Vagina (tissue), 2 donors: Measurements from ENCODE around the gene GATD1. TPM values are rescaled to one million over a fixed set of nuclear protein-coding genes. Genes with fewer than 3 reads are reported as not detected.
A peak's percentile ranks its signal among the peaks of the same experiment; 100 is the strongest.

Source experiments
- DNase-seq, 2 donors: peaks; one replicate each; pipeline ENCODE4 v3.0.0-alpha.2; 2017; ENCODE audit errors: extremely low spot score in 2 of 2
- H3K27ac ChIP-seq: fragments of 200-600 bp; sonication (generic); one replicate; pipeline ENCODE4 v1.5.1; 2019
- H3K27me3 ChIP-seq: fragments of 200-600 bp; sonication (generic); one replicate; pipeline ENCODE4 v1.5.1; 2019
- H3K36me3 ChIP-seq, 2 donors: fragments of 200-600 bp; sonication (generic); one replicate each; pipeline ENCODE4 v1.5.1; 2017 to 2019
- H3K4me1 ChIP-seq: fragments of 200-600 bp; sonication (generic); one replicate; pipeline ENCODE4 v1.5.1; 2019
- H3K4me3 ChIP-seq, 2 donors: fragments of 200-600 bp; sonication (generic); 1 replicate in 1 of 2; 2 replicates in 1 of 2; pipeline ENCODE4 v1.5.1; 2016 to 2019
- H3K9me3 ChIP-seq: fragments of 200-600 bp; sonication (generic); one replicate; pipeline ENCODE4 v1.5.1; 2019
- POLR2A ChIP-seq, 2 donors: fragments of 450-650 bp; IDR thresholded peaks; one replicate each; pipeline ENCODE4 v1.6.1; 2017; ENCODE audit warnings: antibody characterized with exemption in 2 of 2, mild to moderate bottlenecking in 2 of 2, moderate library complexity in 2 of 2
- POLR2AphosphoS5 ChIP-seq, 2 donors: sonication (generic); formaldehyde crosslinking; IDR thresholded peaks; one replicate each; pipeline ENCODE4 v1.9.0; 2017; ENCODE audit warnings: antibody characterized with exemption in 2 of 2, mild to moderate bottlenecking in 2 of 2, low read depth in 1 of 2; ENCODE audit not compliant: insufficient read depth in 1 of 2
- intact Hi-C: fragments of 100-400 bp; cut with DNase I; formaldehyde crosslinking; loops from one replicate; pipeline ENCODE4 v1.15.1; 2023
- total RNA-seq: library from RNA; depleted of rRNA; stranded (reverse); fragments of >200 nt; gene quantifications from one replicate; pipeline ENCODE4 v1.2.3, GENCODE V29; 2016
- TF ChIP-seq, protein P1 (sequence below), 3 experiments: fragments of 450-650 bp in 2 of 3; fragments of 200-600 bp in 1 of 3; sonication (generic) in 1 of 3; IDR thresholded peaks; one replicate each; pipeline ENCODE4 v1.5.1; 2017 to 2019; ENCODE audit warnings: antibody characterized with exemption in 3 of 3, mild to moderate bottlenecking in 2 of 3, moderate library complexity in 2 of 3

The GATD1 gene
- total RNA-seq, 1 donor from 2014 or later = 33.4 TPM

DNA sequence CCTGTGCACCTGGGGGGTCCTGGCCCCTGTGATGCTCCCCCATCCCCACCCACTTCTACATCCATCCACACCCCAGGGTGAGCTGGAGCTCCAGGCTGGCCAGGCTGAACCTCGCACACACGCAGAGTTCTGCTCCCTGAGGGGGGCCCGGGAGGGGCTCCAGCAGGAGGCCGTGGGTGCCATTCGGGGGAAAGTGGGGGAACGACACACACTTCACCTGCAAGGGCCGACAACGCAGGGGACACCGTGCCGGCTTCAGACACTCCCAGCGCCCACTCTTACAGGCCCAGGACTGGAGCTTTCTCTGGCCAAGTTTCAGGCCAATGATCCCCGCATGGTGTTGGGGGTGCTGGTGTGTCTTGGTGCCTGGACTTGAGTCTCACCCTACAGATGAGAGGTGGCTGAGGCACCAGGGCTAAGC lies 50.0 kb downstream of the GATD1 start:
- Histone ChIP-seq H3K27ac (peak overlapping the region; percentile 81), H3K27me3 (no peaks in the 10 kb centered on the region), H3K4me1 (peaks cover 39% of the 10 kb centered on the region), H3K4me3 (no peak overlapping the region), H3K9me3 (no peaks in the 10 kb centered on the region), H3K36me3 (no peaks in the 10 kb centered on the region)
- DNase-seq = no peak
- TF ChIP-seq POLR2A (IDR thresholded peaks at IDR 0.05) (no peak), POLR2AphosphoS5 (IDR thresholded peaks at IDR 0.05; ENCODE audit: insufficient read depth in 1 of 2, low read depth in 1 of 2) (no peak)
- TF ChIP-seq, protein P1, sequence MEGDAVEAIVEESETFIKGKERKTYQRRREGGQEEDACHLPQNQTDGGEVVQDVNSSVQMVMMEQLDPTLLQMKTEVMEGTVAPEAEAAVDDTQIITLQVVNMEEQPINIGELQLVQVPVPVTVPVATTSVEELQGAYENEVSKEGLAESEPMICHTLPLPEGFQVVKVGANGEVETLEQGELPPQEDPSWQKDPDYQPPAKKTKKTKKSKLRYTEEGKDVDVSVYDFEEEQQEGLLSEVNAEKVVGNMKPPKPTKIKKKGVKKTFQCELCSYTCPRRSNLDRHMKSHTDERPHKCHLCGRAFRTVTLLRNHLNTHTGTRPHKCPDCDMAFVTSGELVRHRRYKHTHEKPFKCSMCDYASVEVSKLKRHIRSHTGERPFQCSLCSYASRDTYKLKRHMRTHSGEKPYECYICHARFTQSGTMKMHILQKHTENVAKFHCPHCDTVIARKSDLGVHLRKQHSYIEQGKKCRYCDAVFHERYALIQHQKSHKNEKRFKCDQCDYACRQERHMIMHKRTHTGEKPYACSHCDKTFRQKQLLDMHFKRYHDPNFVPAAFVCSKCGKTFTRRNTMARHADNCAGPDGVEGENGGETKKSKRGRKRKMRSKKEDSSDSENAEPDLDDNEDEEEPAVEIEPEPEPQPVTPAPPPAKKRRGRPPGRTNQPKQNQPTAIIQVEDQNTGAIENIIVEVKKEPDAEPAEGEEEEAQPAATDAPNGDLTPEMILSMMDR (IDR thresholded peaks at IDR 0.05) = no peak
- intact Hi-C loops = loop anchor here (5.0 to 10.0 kb wide), 2 partner anchors 65 to 172 kb away; no protein-coding TSS in a partner anchor

DNA sequence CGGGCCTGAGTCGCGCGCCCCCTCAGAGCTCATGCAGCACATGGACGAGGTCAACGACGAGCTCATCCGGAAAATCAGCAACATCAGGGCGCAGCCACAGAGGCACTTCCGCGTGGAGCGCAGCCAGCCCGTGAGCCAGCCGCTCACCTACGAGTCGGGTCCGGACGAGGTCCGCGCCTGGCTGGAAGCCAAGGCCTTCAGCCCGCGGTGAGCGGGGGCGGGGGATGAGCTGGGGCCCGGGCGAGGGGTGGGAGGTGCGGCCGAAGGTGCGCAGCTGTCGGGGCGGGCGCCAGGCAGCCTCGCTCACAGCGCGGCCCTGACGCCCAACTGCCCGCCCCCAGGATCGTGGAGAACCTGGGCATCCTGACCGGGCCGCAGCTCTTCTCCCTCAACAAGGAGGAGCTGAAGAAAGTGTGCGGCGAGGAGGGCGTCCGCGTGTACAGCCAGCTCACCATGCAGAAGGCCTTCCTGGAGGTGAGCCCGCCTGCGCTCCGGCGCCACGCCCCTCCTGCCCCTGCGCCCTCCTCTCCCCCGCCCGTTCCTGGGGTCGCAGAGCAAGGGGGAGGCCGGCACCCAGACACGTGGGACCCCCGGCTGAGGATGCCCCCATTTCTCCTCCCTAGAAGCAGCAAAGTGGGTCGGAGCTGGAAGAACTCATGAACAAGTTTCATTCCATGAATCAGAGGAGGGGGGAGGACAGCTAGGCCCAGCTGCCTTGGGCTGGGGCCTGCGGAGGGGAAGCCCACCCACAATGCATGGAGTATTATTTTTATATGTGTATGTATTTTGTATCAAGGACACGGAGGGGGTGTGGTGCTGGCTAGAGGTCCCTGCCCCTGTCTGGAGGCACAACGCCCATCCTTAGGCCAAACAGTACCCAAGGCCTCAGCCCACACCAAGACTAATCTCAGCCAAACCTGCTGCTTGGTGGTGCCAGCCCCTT lies 50.7 kb downstream of the GATD1 start:
- TF ChIP-seq POLR2A (IDR thresholded peaks at IDR 0.05) = no peak
- peak in 1 of 2 donors; percentile 2 for TF ChIP-seq POLR2AphosphoS5 (IDR thresholded peaks at IDR 0.05; ENCODE audit: insufficient read depth in 1 of 2, low read depth in 1 of 2)
- Histone ChIP-seq H3K27me3 (no peaks in the 10 kb centered on the region), H3K36me3 (no peaks in the 10 kb centered on the region), H3K4me1 (peaks cover 39% of the 10 kb centered on the region), H3K4me3 (peak overlapping the region; percentile 28 to 40), H3K27ac (peak overlapping the region; percentile 81), H3K9me3 (no peaks in the 10 kb centered on the region)
- DNase-seq = peak in 1 of 2 donors; percentile 80
- intact Hi-C loops = loop anchor here (5.0 to 10.0 kb wide), 2 partner anchors 64 to 172 kb away; no protein-coding TSS in a partner anchor

DNA sequence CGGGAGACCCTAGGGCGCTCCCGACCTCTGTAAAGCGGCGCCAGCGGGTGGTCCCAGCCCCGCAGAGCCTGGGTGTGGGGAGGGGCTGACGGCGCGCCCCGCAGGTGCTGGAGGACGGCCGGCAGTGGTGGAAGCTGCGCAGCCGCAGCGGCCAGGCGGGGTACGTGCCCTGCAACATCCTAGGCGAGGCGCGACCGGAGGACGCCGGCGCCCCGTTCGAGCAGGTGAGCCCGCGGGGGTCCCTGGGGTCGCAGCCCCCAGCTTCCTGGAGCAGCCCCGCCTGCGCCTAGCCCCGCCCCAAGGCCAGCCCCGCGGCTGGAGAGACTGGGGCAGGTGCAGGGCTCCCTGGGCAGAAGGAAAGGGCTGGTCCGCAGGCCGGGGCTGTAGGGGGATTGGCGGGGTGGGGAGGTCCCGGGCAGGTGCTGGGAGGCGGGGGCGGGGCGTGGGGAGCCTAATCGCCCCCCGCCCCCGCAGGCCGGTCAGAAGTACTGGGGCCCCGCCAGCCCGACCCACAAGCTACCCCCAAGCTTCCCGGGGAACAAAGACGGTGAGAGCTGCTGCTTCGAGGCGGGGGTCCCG lies 51.6 kb downstream of the GATD1 start:
- intact Hi-C loops = loop anchor here (5.0 to 10.0 kb wide), 2 partner anchors 63 to 171 kb away; no protein-coding TSS in a partner anchor
- Histone ChIP-seq H3K27ac (peak overlapping the region; percentile 81), H3K27me3 (no peaks in the 10 kb centered on the region), H3K9me3 (no peaks in the 10 kb centered on the region), H3K4me3 (peak overlapping the region; percentile 28 to 40), H3K4me1 (peaks cover 47% of the 10 kb centered on the region), H3K36me3 (peaks cover 0 to 8% of the 10 kb centered on the region in 2 donors)
- TF ChIP-seq, protein P1 (IDR thresholded peaks at IDR 0.05) = no peak
- TF ChIP-seq POLR2A (IDR thresholded peaks at IDR 0.05) (no peak), POLR2AphosphoS5 (IDR thresholded peaks at IDR 0.05; ENCODE audit: insufficient read depth in 1 of 2, low read depth in 1 of 2) (no peak)
- no peak for DNase-seq

DNA sequence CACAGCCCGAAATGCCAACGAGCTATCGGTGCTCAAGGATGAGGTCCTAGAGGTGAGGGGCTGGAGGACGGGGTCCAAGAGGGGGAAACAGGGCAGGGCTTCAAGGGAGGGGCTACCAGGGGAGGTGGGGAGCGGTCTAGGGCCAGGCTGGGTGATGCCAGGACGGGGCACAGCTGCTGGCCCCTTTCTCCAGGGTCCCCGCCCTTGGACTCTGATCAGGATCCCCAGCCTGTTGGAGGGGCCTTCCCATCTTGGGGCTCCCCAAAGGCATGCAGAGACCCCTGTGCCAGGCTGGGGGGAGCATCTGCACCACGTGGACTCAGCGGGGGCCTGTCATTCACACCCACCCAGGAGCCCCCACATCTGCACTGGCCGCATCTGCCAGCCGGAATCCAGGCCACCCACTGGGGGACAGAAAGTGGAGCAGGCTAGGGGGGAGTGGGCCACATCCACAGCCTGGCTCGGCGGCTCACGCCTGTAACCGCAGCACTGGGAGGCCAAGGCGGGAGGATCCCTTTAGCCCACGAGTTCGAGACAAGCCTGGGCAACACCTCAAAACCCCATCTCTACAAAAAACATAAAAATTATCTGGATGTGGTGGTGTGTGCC lies 52.4 kb downstream of the GATD1 start:
- peak in 1 of 2 donors; percentile 83 for DNase-seq
- Histone ChIP-seq H3K27me3 (no peaks in the 10 kb centered on the region), H3K36me3 (peaks cover 0 to 12% of the 10 kb centered on the region in 2 donors), H3K4me3 (no peak overlapping the region), H3K9me3 (no peaks in the 10 kb centered on the region), H3K4me1 (peaks cover 51% of the 10 kb centered on the region), H3K27ac (no peak overlapping the region)
- intact Hi-C loops = loop anchor here (5.0 to 10.0 kb wide), 2 partner anchors 63 to 170 kb away; no protein-coding TSS in a partner anchor
- TF ChIP-seq, protein P1 (IDR thresholded peaks at IDR 0.05) = no peak
- TF ChIP-seq POLR2A (IDR thresholded peaks at IDR 0.05) = no peak
- TF ChIP-seq POLR2AphosphoS5 (IDR thresholded peaks at IDR 0.05; ENCODE audit: insufficient read depth in 1 of 2, low read depth in 1 of 2) = no peak
